Endothelial cell (in vitro differentiated cells): ENCODE results near the gene CXADR. TPM values are rescaled to one million over a fixed set of nuclear protein-coding genes. Genes with fewer than 3 reads are reported as not detected.

ENCODE experiments used
- DNase-seq: peaks from one replicate; pipeline ENCODE4 v3.0.0; 2021; ENCODE audit warnings: low spot score
- H3K27ac Mint-ChIP-seq: one replicate; pipeline ENCODE4 v1.8.0; 2021; ENCODE audit warnings: mixed read lengths, inconsistent platforms; ENCODE audit not compliant: unreplicated experiment
- H3K27me3 Mint-ChIP-seq: one replicate; pipeline ENCODE4 v1.8.0; 2021; ENCODE audit warnings: mild to moderate bottlenecking, moderate library complexity, mixed read lengths, inconsistent platforms; ENCODE audit not compliant: unreplicated experiment
- H3K36me3 Mint-ChIP-seq: one replicate; pipeline ENCODE4 v1.8.0; 2021; ENCODE audit warnings: mild to moderate bottlenecking, low read depth, mixed read lengths, inconsistent platforms; ENCODE audit not compliant: unreplicated experiment
- H3K4me1 Mint-ChIP-seq: one replicate; pipeline ENCODE4 v1.8.0; 2021; ENCODE audit warnings: mild to moderate bottlenecking, mixed read lengths, inconsistent platforms; ENCODE audit not compliant: unreplicated experiment
- H3K4me3 Mint-ChIP-seq: one replicate; pipeline ENCODE4 v1.8.0; 2021; ENCODE audit warnings: mild to moderate bottlenecking, mixed read lengths, inconsistent platforms; ENCODE audit not compliant: unreplicated experiment
- H3K9me3 Mint-ChIP-seq: one replicate; pipeline ENCODE4 v1.8.0; 2021; ENCODE audit warnings: mixed read lengths, inconsistent platforms; ENCODE audit not compliant: unreplicated experiment
- CTCF ChIP-seq: fragments of 200-600 bp; sonication (generic); IDR thresholded peaks from one replicate; pipeline ENCODE4 v1.5.0; 2021; ENCODE audit warnings: antibody characterized with exemption; ENCODE audit not compliant: unreplicated experiment
- total RNA-seq: library from RNA; stranded (reverse); fragmentation: NEBNext Ultra II Directional; extraction: Animal tissue kit (Norgen Biotek cat#: 25700); gene quantifications from one replicate; pipeline ENCODE4 v1.2.1, GENCODE V29; 2021; ENCODE audit not compliant: unreplicated experiment

Gene CXADR
- total RNA-seq, 1 donor from 2014 or later, result 19.4 TPM

DNA sequence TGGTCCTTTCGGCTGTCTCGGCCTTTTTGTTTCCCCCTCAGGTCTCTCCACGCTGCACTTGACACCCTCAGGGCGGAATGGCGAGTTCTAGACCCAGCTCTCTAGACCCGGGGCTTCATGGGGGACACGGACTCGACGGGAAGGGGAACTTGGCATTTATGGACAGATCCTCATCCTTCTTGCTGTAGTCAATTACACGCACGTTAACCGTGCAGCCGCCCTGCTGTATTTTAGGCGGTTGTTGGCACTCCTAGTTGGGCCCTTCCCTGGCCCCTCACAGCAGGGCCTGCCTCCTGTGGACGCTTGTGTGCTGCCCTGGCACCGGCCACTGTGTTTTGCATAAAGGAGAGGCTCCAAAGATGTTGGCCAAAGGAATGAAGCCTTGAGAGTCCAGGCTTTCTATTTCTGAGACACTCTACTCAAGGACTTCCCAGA is 100.4 kb downstream of the CXADR start:
- H3K4me3 Mint-ChIP-seq, result peak overlapping the region; percentile 89
- no peak for TF ChIP-seq CTCF
- H3K36me3 Mint-ChIP-seq, result peaks cover 5% of the 10 kb centered on the region
- H3K9me3 Mint-ChIP-seq, result no peaks in the 10 kb centered on the region
- no peak for DNase-seq
- peak overlapping the region; percentile 77 for H3K27ac Mint-ChIP-seq
- H3K27me3 Mint-ChIP-seq, result peaks cover 9% of the 10 kb centered on the region
- H3K4me1 Mint-ChIP-seq, result peaks cover 9% of the 10 kb centered on the region

- H3K27ac Mint-ChIP-seq, result no peak overlapping the region
- peaks cover 6% of the 10 kb centered on the region for H3K27me3 Mint-ChIP-seq
- TF ChIP-seq CTCF, result no peak
Measured at GRCh38 chr21:17616831-17617230, 104.0 kb downstream of the CXADR start.

DNA sequence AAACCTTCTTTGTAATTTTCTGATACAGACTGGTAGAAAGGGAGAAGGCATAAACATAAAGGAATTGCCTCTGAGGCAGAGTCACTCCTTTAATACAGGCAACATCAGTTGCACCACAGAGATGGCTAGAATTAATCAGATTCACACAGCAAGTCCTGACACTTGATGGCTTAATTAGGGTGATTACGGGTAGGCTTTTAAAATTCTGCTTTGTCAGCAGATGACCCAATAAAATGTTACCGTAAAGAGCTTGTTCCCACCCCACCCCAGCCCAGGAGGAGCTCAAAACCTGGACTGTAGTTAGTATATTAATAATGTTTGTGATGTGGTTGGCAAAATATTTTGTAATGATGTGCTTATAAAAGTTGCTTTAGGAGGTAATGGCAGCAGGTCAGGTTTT is 109.2 kb downstream of the CXADR start:
- no peak for TF ChIP-seq CTCF
- DNase-seq, result no peak
- Mint-ChIP-seq H3K4me1 (no peaks in the 10 kb centered on the region), H3K36me3 (no peaks in the 10 kb centered on the region), H3K9me3 (no peaks in the 10 kb centered on the region), H3K27ac (no peak overlapping the region), H3K4me3 (no peak overlapping the region), H3K27me3 (no peaks in the 10 kb centered on the region)

More at GRCh38 chr21:17616831-17617230, 104.0 kb downstream of the CXADR start:
- H3K36me3 Mint-ChIP-seq, result no peaks in the 10 kb centered on the region
- H3K9me3 Mint-ChIP-seq, result no peaks in the 10 kb centered on the region
- no peak for DNase-seq
- H3K4me1 Mint-ChIP-seq, result no peaks in the 10 kb centered on the region
- no peak overlapping the region for H3K4me3 Mint-ChIP-seq

- no peaks in the 10 kb centered on the region for H3K9me3 Mint-ChIP-seq
- no peak for DNase-seq
- TF ChIP-seq CTCF, result no peak
- no peaks in the 10 kb centered on the region for H3K36me3 Mint-ChIP-seq
- no peak overlapping the region for H3K4me3 Mint-ChIP-seq
- no peak overlapping the region for H3K27ac Mint-ChIP-seq
- no peaks in the 10 kb centered on the region for H3K27me3 Mint-ChIP-seq
- H3K4me1 Mint-ChIP-seq, result peaks cover 4% of the 10 kb centered on the region
Measured at GRCh38 chr21:17631195-17631594, 118.4 kb downstream of the CXADR start.

GRCh38 chr21:17636711-17637110 is 123.9 kb downstream of the CXADR start:
- no peaks in the 10 kb centered on the region for H3K9me3 Mint-ChIP-seq
- no peak for TF ChIP-seq CTCF
- H3K4me3 Mint-ChIP-seq, result no peak overlapping the region
- H3K27ac Mint-ChIP-seq, result no peak overlapping the region
- H3K36me3 Mint-ChIP-seq, result no peaks in the 10 kb centered on the region
- no peak for DNase-seq
- no peaks in the 10 kb centered on the region for H3K4me1 Mint-ChIP-seq
- H3K27me3 Mint-ChIP-seq, result peaks cover 1% of the 10 kb centered on the region
